Measurements from ENCODE around the gene SLC9A9. TPM values are rescaled to one million over a fixed set of nuclear protein-coding genes. Genes with fewer than 3 reads are reported as not detected.

Gene SLC9A9
- total and polyA plus RNA-seq, 2 of the 8 experiments (the other 6 are each of a cell fraction or from before 2014, with no cell fraction given) = 0.48 to 1.1 TPM

DNA sequence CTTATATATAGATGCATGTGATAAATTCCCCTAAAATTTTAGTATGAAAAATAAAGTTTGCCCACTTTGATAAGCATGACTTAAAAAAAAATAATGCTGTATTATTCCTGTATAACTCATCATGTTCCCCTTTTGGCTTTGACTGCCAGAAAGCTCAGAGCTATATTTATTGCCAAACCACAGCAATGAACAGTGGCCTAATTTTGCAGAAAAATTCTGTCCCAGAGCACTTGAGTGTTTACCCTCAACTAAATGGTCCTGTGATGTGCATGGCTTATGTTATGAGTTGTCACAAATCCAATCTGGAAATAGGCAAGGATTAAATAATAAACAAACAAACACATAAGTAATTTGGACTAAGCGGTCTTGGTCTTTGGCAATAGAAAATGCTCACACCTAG lies 276.7 kb downstream of the SLC9A9 start (continued):
- TF ChIP-seq CHD7 (IDR thresholded peaks at IDR 0.05; ENCODE audit: insufficient replicate concordance, low read length) (no peak), KDM4A (IDR thresholded peaks at IDR 0.05; ENCODE audit: low read depth, low read length, severe bottlenecking) (no peak), GABPA (IDR thresholded peaks at IDR 0.05; ENCODE audit: borderline replicate concordance, insufficient read depth, low read length) (no peak), SRF (IDR thresholded peaks at IDR 0.05; ENCODE audit: low read depth, low read length) (no peak), PHF8 (conservative IDR thresholded peaks at IDR 0.05; ENCODE audit: low read depth, low read length) (no peak), MAX (IDR thresholded peaks at IDR 0.05) (no peak), EZH2 (IDR thresholded peaks at IDR 0.05; ENCODE audit: low read depth, low read length, severe bottlenecking) (no peak), CHD2 (IDR thresholded peaks at IDR 0.05; ENCODE audit: low read length) (no peak), BACH1 (IDR thresholded peaks at IDR 0.05; ENCODE audit: low read length) (no peak), RFX5 (IDR thresholded peaks at IDR 0.05; ENCODE audit: borderline replicate concordance, low read depth, low read length) (no peak)
- TF ChIP-seq, protein P1, sequence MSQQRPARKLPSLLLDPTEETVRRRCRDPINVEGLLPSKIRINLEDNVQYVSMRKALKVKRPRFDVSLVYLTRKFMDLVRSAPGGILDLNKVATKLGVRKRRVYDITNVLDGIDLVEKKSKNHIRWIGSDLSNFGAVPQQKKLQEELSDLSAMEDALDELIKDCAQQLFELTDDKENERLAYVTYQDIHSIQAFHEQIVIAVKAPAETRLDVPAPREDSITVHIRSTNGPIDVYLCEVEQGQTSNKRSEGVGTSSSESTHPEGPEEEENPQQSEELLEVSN (IDR thresholded peaks at IDR 0.05) = no peak
